Epithelial cell of esophagus (primary cell): ENCODE data around the gene CYFIP2.
A peak's percentile ranks its signal among the peaks of the same experiment; 100 is the strongest.

Experiments
- DNase-seq: peaks from one replicate; pipeline ENCODE4 v3.0.0; 2010; ENCODE audit warnings: low read depth
- H3K4me3 ChIP-seq: 2 replicates; pipeline ENCODE4 v1.5.1; 2011; ENCODE audit warnings: mild to moderate bottlenecking, low read length, control low read depth
- CTCF ChIP-seq: IDR thresholded peaks from 2 replicates; pipeline ENCODE4 v1.5.1; 2011; ENCODE audit warnings: low read depth, mild to moderate bottlenecking, low read length, control low read depth, inconsistent platforms; ENCODE audit not compliant: insufficient read depth; ENCODE audit errors: missing control alignments

The CYFIP2 gene

GRCh38 chr5:157265714-157266285 lies at the start of gene CYFIP2:
Gene CYFIP2 (plus strand): TSS chr5:157266123. CDS start chr5:157285362, 19,239 bp downstream.
- TF ChIP-seq CTCF = no peak
- peak; percentile 43 for DNase-seq
- peak within 1 kb of the TSS; percentile 53 for H3K4me3 ChIP-seq

- H3K4me3 ChIP-seq = no peak overlapping the region
- DNase-seq = no peak
- TF ChIP-seq CTCF = no peak
These were observed 49.4 kb upstream of the CYFIP2 start for GRCh38 chr5:157216391-157217142.

DNA sequence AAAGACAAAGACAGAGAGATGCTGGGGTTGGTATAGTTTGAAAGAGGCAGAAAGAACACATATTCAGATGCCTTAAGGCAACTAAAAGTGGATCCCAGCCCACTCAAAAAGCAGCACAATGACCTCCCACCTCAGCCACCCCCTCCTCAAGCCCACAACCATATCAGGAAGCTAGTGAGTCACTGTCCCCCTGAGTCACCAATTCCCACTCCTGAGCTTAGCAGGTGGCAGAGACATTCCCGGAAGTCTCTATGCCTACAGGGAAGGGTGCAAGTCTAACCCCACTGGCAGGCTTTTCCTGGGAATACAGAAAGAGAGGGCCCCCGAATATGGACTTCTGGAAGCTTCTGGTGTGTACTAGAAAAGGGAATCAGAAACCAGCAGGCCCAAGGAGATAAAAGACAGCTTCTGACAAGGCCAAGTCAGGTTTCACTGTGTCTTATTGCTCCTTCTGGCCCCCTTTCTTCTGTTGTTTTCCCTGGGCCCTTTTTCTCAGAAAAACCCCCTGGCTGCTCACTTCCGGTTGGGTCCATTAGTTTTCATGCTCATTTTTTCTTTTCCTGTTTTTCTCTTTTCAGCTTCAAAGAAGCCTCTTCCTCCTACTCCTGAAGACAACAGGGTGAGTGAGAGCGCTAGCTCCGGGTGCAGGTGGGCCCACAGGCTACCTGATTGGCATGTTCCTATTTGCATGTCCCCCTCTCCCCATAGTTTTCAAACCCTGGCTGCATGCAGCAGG lies 48.5 kb upstream of the CYFIP2 start:
- H3K4me3 ChIP-seq = no peak overlapping the region
- no peak for TF ChIP-seq CTCF
- DNase-seq = no peak

DNA sequence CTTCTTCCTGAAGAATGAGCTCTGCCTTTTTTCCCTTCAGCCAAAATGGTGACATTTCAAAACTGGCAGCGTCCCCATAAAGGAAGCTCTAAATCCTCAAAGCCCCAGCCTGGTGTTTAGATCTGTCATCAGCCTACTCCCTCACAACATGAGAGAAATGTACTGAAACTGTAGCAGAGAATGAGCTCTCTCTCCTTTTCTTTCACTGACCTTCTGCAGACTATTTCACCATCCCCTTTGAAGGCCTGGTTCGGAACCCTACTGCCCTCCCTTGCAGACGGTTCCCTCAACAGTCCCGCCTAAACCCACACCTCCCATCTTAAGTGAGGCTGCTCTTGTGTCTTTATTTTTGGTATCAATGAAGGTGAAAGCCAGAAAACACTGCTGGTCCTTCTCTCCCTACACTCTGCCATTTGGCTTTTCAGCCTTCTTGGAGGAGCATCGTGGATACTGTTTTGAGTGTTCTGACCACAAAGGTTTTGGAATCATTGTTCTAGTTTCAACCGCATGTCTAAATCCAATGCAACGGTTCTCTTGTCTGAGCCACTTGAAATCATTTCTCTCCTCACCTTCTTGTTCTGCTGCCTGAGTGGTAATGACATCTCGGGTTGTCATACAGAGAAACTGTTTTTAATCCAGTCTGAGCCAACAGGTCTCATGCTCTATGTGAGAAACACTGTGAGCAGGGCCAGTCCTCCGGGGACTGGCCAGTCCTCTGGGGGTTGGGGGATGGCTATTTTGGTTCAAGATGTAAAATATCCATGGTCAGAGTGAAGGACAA lies 46.2 kb upstream of the CYFIP2 start:
- no peak for DNase-seq
- H3K4me3 ChIP-seq = no peak overlapping the region
- TF ChIP-seq CTCF = no peak

DNA sequence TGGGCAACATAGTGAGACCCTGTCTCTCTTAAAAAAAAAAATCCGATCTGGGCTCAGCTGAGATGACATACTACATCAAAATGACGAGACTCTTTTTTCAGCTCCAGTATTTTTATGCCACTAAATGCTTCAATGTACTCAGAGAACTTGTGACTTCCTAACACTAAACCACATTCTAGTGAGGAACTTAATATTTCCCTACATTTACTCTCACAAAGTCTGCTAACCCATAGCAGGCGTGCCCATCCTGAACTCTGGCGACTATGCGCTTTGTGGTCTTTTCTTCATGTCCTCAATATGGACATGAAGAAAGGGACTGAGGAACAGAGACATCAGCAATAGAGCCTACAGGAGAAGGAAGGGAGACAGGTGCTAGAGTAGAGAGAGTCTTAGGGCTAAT lies 44.0 kb upstream of the CYFIP2 start:
- DNase-seq = no peak
- no peak for TF ChIP-seq CTCF
- no peak overlapping the region for H3K4me3 ChIP-seq

GRCh38 chr5:157222506-157223230 lies 43.3 kb upstream of the CYFIP2 start:
- no peak for DNase-seq
- no peak for TF ChIP-seq CTCF
- no peak overlapping the region for H3K4me3 ChIP-seq
